ENCODE data around the gene ERP27. TPM values are rescaled to one million over a fixed set of nuclear protein-coding genes. Genes with fewer than 3 reads are reported as not detected.

The ERP27 gene
- total RNA-seq, 1 experiment from 2014 or later = not detected

GRCh38 chr12:14902465-14902864 is 35.9 kb downstream of the ERP27 start (continued):
- TF ChIP-seq ZNF281 (CRISPR knock-in tag; IDR thresholded peaks at IDR 0.05) (no peak), MLX (CRISPR knock-in tag; IDR thresholded peaks at IDR 0.05) (no peak)

GRCh38 chr12:14901228-14901562 is 37.1 kb downstream of the ERP27 start:
- H3K4me3 Mint-ChIP-seq = no peak overlapping the region
- ATAC-seq (peak; percentile 78), DNase-seq (ENCODE audit: low spot score) (no peak)
- H3K9me3 Mint-ChIP-seq = no peaks in the 10 kb centered on the region
- TF ChIP-seq PRDM15 (CRISPR knock-in tag; IDR thresholded peaks at IDR 0.05) = no peak
- TF ChIP-seq KAT7 (CRISPR knock-in tag; IDR thresholded peaks at IDR 0.05; ENCODE audit: borderline replicate concordance) = no peak
- no peak for TF ChIP-seq ATF3 (CRISPR knock-in tag; conservative IDR thresholded peaks at IDR 0.05)
- no peak for TF ChIP-seq USF2 (CRISPR knock-in tag; IDR thresholded peaks at IDR 0.05)
- TF ChIP-seq ATF1 (CRISPR knock-in tag; IDR thresholded peaks at IDR 0.05) = no peak
- TF ChIP-seq CREB1 (CRISPR knock-in tag; IDR thresholded peaks at IDR 0.05) = no peak
- TF ChIP-seq GRHL2 (CRISPR knock-in tag; IDR thresholded peaks at IDR 0.05; ENCODE audit: insufficient replicate concordance, severe bottlenecking) = no peak
- no peak for TF ChIP-seq ZNF671 (CRISPR knock-in tag; IDR thresholded peaks at IDR 0.05)
- TF ChIP-seq TCF7 (CRISPR knock-in tag; IDR thresholded peaks at IDR 0.05; ENCODE audit: low read depth) = no peak
- TF ChIP-seq EMX1 (CRISPR knock-in tag; IDR thresholded peaks at IDR 0.05) = no peak
- no peak for TF ChIP-seq CBFB (CRISPR knock-in tag; IDR thresholded peaks at IDR 0.05; ENCODE audit: low read depth)
- TF ChIP-seq CDX4 (CRISPR knock-in tag; IDR thresholded peaks at IDR 0.05; ENCODE audit: borderline replicate concordance) = no peak
- TF ChIP-seq SMAD3 (CRISPR knock-in tag; IDR thresholded peaks at IDR 0.05; ENCODE audit: borderline replicate concordance) = no peak
- no peaks in the 10 kb centered on the region for H3K27me3 Mint-ChIP-seq (ENCODE audit: low read depth)
- CTCF ChIA-PET = interaction anchor here (0.8 to 1.5 kb wide), 7 partner anchors 9 to 177 kb away, joined by 3 to 6 read pairs (median 4); no protein-coding TSS in a partner anchor
- H3K36me3 Mint-ChIP-seq = no peaks in the 10 kb centered on the region
- peaks cover 6% of the 10 kb centered on the region; the same call in 1 of the 2 replicates for H3K4me1 Mint-ChIP-seq
- POLR2A ChIA-PET = no interaction called here
- no peak overlapping the region for H3K27ac Mint-ChIP-seq

Data from WTC11 (cell line).